Coronary artery (tissue), 2 donors: ENCODE data around the gene LRRC63.

Experiments
- DNase-seq: peaks from one replicate; pipeline ENCODE4 v3.0.0-alpha.2; 2017; ENCODE audit warnings: low spot score
- H3K27ac ChIP-seq, 2 donors: fragments of 200-600 bp; sonication (generic); one replicate each; pipeline ENCODE4 v1.5.1; 2016 to 2019
- H3K4me3 ChIP-seq: fragments of 200-600 bp; sonication (generic); 2 replicates; pipeline ENCODE4 v1.5.1; 2016; ENCODE audit warnings: mild to moderate bottlenecking, moderate library complexity
- CTCF ChIP-seq: fragments of 200-600 bp; sonication (generic); IDR thresholded peaks from one replicate; pipeline ENCODE4 v1.5.1; 2019; ENCODE audit warnings: antibody characterized with exemption

LRRC63 gene

DNA sequence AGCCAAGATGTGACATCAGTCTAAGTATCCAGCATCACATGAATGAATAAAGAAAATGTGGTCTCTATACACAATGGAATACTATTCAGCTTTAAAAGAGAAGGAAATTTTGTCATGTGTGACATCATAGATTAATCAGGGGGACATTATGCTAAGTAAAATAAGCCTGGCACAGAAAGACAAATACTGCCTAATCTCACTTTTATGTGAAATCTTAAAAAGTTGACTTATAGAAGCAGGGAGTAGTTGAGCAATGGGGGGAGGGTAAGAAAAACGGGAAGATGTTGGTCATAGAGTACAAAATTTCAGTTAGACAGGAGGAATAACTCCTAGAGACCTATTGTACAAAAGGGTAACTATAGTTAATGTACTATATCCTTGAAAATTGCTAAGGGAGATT, 19.3 kb upstream of the LRRC63 start:
- Histone ChIP-seq H3K27ac (no peak overlapping the region), H3K4me3 (no peak overlapping the region)
- TF ChIP-seq CTCF = no peak
- DNase-seq = no peak

DNA sequence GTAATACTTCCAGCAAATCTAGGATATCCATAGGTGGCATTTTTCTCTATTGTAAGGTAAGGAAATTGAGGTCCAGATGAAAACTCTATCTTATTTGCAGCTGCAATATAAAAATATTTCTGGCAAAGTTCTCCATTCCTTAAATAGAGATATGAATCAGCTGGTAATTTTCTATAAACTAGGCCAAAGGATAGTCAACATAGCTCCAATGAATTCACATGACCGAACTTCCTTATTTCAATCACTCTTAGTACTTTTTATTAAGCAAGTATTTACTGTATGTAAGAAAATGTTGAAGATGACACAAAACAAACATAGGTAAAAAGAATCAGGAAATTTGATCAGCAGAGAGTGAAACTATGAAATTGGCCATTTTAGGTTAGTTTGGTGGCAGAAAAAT, 16.7 kb upstream of the LRRC63 start:
- Histone ChIP-seq H3K4me3 (no peak overlapping the region), H3K27ac (no peak overlapping the region)
- no peak for DNase-seq
- TF ChIP-seq CTCF = no peak

DNA sequence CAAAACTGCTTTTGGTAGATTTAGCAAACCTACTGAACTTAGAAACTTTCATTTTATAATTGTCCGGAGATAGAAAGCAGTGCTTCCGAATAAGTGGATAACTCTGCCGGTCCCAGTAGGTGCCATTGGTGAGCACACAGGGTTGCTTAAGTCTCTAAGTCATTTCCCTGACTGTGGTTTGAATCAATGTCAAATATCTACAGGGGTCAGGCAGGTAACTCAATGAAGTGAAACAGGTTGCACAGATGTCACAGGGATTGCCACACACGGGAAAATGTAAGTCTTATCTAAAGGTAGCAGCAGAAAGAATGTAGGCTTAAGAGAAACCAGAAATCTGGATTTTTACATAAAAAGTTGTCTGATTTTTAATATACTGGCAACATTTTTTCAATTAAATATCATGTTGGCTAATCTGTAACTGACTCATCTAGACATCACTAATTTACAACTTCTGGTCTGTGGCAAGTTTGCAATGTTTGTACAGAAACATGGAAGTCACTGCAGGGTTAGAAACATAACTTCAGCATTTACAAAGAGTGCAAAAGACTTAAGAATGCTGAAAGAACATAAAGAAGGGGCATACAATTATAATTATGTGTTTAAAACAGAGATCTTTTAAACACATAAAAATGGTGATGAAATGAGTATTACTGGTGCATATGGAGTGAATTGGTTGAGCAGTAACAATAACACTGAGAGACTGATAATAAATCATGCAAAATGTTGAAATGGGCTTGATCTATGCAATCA, 14.3 kb upstream of the LRRC63 start:
- TF ChIP-seq CTCF = no peak
- no peak overlapping the region for H3K4me3 ChIP-seq

GRCh38 chr13:46198696-46199193, 13.0 kb upstream of the LRRC63 start:
- H3K4me3 ChIP-seq = no peak overlapping the region
- TF ChIP-seq CTCF = no peak
- no peak overlapping the region for H3K27ac ChIP-seq
- no peak for DNase-seq

More for the DNA sequence above, 14.3 kb upstream of the LRRC63 start:
- H3K27ac ChIP-seq = no peak overlapping the region
- no peak for DNase-seq

GRCh38 chr13:46202188-46202795, 9.4 kb upstream of the LRRC63 start:
- Histone ChIP-seq H3K4me3 (no peak overlapping the region), H3K27ac (no peak overlapping the region)
- no peak for TF ChIP-seq CTCF
- no peak for DNase-seq

GRCh38 chr13:46202966-46203365, 8.8 kb upstream of the LRRC63 start:
- DNase-seq = no peak
- TF ChIP-seq CTCF = no peak
- Histone ChIP-seq H3K27ac (no peak overlapping the region), H3K4me3 (no peak overlapping the region)

GRCh38 chr13:46206143-46206542, 5.6 kb upstream of the LRRC63 start:
- DNase-seq = no peak

More at GRCh38 chr13:46206143-46206542, 5.6 kb upstream of the LRRC63 start:
- no peak for TF ChIP-seq CTCF
- H3K27ac ChIP-seq = no peak overlapping the region
- no peak overlapping the region for H3K4me3 ChIP-seq
